Type B pancreatic cell (in vitro differentiated cells): ENCODE measurements around the gene MED15. TPM values are rescaled to one million over a fixed set of nuclear protein-coding genes. Genes with fewer than 3 reads are reported as not detected.
A peak's percentile ranks its signal among the peaks of the same experiment; 100 is the strongest.

Experiments used
- DNase-seq: peaks from one replicate; pipeline ENCODE4 v3.0.0; 2021; ENCODE audit warnings: mixed read lengths; ENCODE audit not compliant: unreplicated experiment; ENCODE audit errors: extremely low spot score
- H3K27ac Mint-ChIP-seq: 2 replicates; pipeline ENCODE4 v1.8.0; 2021; ENCODE audit warnings: mild to moderate bottlenecking, mixed read lengths
- H3K27me3 Mint-ChIP-seq: 2 replicates; pipeline ENCODE4 v1.8.0; 2021; ENCODE audit warnings: mixed read lengths
- H3K36me3 Mint-ChIP-seq: 2 replicates; pipeline ENCODE4 v1.8.0; 2021; ENCODE audit warnings: mixed read lengths
- H3K4me1 Mint-ChIP-seq: one replicate; pipeline ENCODE4 v1.8.0; 2021; ENCODE audit warnings: mixed read lengths; ENCODE audit not compliant: unreplicated experiment
- H3K4me3 Mint-ChIP-seq: 2 replicates; pipeline ENCODE4 v1.8.0; 2021; ENCODE audit warnings: mild to moderate bottlenecking, mixed read lengths
- H3K9me3 Mint-ChIP-seq: 2 replicates; pipeline ENCODE4 v1.8.0; 2021; ENCODE audit warnings: mixed read lengths
- CTCF ChIP-seq: fragments of 200-600 bp; sonication (generic); conservative IDR thresholded peaks from 2 replicates; pipeline ENCODE4 v1.5.0; 2021; ENCODE audit warnings: antibody characterized with exemption, mild to moderate bottlenecking
- total RNA-seq: library from RNA; stranded (reverse); gene quantifications from 2 replicates; pipeline ENCODE4 v1.2.1, GENCODE V29; 2021; ENCODE audit warnings: low replicate concordance

Gene MED15
- total RNA-seq, 1 donor from 2014 or later = 90.8 TPM

DNA sequence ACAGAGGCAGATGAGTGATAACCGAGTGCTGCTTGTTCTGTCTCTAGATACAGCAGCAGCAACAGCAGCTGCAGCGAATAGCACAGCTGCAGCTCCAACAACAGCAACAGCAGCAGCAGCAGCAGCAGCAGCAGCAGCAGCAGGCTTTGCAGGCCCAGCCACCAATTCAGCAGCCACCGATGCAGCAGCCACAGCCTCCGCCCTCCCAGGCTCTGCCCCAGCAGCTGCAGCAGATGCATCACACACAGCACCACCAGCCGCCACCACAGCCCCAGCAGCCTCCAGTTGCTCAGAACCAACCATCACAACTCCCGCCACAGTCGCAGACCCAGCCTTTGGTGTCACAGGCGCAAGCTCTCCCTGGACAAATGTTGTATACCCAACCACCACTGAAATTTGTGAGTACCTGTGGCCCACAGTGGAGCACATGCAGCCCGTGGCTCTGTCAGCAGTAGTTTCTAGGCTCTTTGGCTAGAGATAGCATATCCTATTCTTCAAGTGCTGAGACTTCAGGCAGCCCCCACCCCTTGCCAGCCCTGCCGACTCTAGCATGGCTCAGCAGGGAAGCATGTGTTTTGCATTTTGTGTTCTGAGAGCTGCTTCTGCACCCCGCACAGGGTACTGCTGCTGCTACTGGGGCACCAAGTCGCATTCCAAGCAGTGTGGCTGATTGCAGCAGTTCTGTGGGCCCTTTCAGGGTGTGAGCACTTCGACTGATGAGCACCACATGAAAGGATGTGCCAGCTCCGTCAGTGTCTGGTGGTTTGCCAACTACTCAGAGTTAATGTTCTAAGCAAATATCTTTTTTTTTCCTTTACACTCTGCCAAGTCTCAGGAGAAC is 59.2 kb downstream of the MED15 start:
- Mint-ChIP-seq H3K27me3 (no peaks in the 10 kb centered on the region), H3K4me3 (no peak overlapping the region), H3K36me3 (peaks cover 16% of the 10 kb centered on the region), H3K27ac (peak overlapping the region; percentile 95), H3K4me1 (no peaks in the 10 kb centered on the region), H3K9me3 (no peaks in the 10 kb centered on the region)
- DNase-seq = no peak
- TF ChIP-seq CTCF = no peak

DNA sequence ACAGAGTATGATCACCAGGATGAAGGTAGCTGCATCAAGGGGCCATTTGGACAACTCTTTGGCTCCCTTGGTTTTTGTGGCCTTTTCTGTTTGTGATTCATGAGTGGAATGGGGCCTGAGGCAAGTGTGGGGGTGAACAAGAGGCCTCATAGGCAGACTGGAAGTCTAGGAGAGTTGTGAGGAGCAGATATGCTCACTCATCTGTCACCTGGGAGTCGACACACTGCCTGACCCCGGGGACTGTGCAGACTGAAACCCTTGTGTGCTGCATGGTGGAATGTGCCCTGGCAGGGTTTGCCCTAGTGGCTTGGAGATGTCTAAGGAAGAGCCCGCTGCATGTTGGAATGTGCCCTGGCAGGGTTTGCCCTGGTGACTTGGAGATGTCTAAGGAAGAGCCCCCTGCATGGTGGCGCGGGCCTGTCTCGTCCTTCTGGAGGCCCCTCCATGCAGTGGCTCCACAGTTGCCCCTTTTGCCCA is 60.0 kb downstream of the MED15 start:
- Mint-ChIP-seq H3K36me3 (peaks cover 16% of the 10 kb centered on the region), H3K4me1 (no peaks in the 10 kb centered on the region), H3K27ac (peak overlapping the region; percentile 95), H3K4me3 (peak overlapping the region; percentile 23), H3K9me3 (no peaks in the 10 kb centered on the region), H3K27me3 (no peaks in the 10 kb centered on the region)
- no peak for DNase-seq
- no peak for TF ChIP-seq CTCF

DNA sequence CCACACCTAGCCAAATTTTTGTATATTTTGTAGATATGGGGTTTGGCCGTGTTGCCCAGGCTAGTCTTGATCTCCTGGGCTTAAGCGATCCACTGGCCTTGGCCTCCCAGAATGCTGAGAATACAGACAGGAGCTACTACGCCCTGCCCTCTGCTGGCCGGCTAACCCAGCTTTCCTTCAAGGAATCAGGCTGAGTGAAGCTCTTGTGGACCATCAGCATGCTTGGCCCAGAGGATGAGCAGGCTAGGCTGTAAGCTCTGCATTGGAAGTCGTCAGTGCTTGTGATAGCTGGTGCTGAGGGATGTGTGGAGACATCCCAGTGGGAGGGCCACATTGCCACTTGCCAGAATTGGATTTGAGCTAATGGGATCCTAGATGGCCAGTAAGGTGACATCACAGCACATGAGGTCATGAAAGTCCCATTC is 60.6 kb downstream of the MED15 start:
- H3K36me3 Mint-ChIP-seq = peaks cover 16% of the 10 kb centered on the region
- H3K27ac Mint-ChIP-seq = peak overlapping the region; percentile 95
- no peaks in the 10 kb centered on the region for H3K4me1 Mint-ChIP-seq
- no peaks in the 10 kb centered on the region for H3K9me3 Mint-ChIP-seq
- H3K4me3 Mint-ChIP-seq = no peak overlapping the region
- TF ChIP-seq CTCF = peak; percentile 33
- no peak for DNase-seq
- H3K27me3 Mint-ChIP-seq = no peaks in the 10 kb centered on the region

DNA sequence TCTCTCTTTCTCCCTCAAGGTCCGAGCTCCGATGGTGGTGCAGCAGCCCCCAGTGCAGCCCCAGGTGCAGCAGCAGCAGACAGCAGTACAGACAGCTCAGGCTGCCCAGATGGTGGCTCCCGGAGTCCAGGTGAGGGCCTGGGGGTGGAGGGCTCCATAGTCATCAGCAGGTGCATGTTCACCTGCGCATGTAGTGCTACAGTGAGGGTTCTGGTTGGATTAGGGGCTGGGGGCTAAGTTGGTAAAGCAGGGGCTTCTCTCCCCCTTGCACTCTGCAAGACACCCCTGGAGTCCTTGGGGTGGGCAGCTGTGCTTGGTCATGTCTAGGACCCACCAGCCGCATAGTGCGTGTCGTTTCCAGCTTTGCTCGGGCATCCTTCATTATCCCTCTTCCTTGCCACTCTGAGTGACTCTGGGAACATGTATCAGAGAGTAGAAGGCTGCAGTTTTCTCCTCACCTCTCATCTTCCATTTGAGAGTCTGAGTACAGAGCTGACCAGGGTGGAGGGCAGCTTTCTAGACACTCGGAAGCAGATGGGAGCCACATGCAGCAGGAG is 61.2 kb downstream of the MED15 start:
- no peak for DNase-seq
- Mint-ChIP-seq H3K27ac (peak overlapping the region; percentile 95), H3K4me1 (no peaks in the 10 kb centered on the region), H3K36me3 (peaks cover 19% of the 10 kb centered on the region), H3K4me3 (no peak overlapping the region), H3K27me3 (no peaks in the 10 kb centered on the region), H3K9me3 (no peaks in the 10 kb centered on the region)
- TF ChIP-seq CTCF = no peak

GRCh38 chr22:20569059-20570058 is 61.9 kb downstream of the MED15 start:
- Mint-ChIP-seq H3K9me3 (no peaks in the 10 kb centered on the region), H3K36me3 (peaks cover 23% of the 10 kb centered on the region), H3K27ac (peak overlapping the region; percentile 95), H3K4me3 (peak overlapping the region; percentile 34), H3K27me3 (no peaks in the 10 kb centered on the region), H3K4me1 (no peaks in the 10 kb centered on the region)
- no peak for TF ChIP-seq CTCF
- no peak for DNase-seq
